GM19328 (cell line): ENCODE measurements around the gene TBC1D22A.

Experiments
- ATAC-seq: cut with Tn5 transposase; IDR thresholded peaks from one replicate; pipeline ENCODE4 v1.9.1; 2021; ENCODE audit warnings: mild to moderate bottlenecking, moderate library complexity; ENCODE audit not compliant: unreplicated experiment

TBC1D22A gene

GRCh38 chr22:46902436-46902835 lies 140.0 kb downstream of the TBC1D22A start:
- ATAC-seq: no peak

- ATAC-seq: no peak
Measured at GRCh38 chr22:46902998-46903916, 140.8 kb downstream of the TBC1D22A start.

GRCh38 chr22:46905415-46905814 lies 143.0 kb downstream of the TBC1D22A start:
- ATAC-seq: no peak

GRCh38 chr22:46905834-46906233 lies 143.4 kb downstream of the TBC1D22A start:
- ATAC-seq: no peak

GRCh38 chr22:46906326-46907045 lies 144.0 kb downstream of the TBC1D22A start:
- ATAC-seq: no peak

- ATAC-seq: no peak
Measured at GRCh38 chr22:46907241-46908215, 145.1 kb downstream of the TBC1D22A start.

- no peak for ATAC-seq
Measured at GRCh38 chr22:46908641-46909107, 146.2 kb downstream of the TBC1D22A start.

- no peak for ATAC-seq
Measured at GRCh38 chr22:46909237-46910030, 147.0 kb downstream of the TBC1D22A start.

- no peak for ATAC-seq
Measured at GRCh38 chr22:46910624-46911023, 148.2 kb downstream of the TBC1D22A start.

GRCh38 chr22:46911346-46911745 lies 148.9 kb downstream of the TBC1D22A start:
- ATAC-seq: no peak

GRCh38 chr22:46913351-46913750 lies 150.9 kb downstream of the TBC1D22A start:
- no peak for ATAC-seq

- ATAC-seq: no peak
Measured at GRCh38 chr22:46914481-46914880, 152.0 kb downstream of the TBC1D22A start.

- no peak for ATAC-seq
Measured at GRCh38 chr22:46914916-46915894, 152.8 kb downstream of the TBC1D22A start.

GRCh38 chr22:46915950-46916730 lies 153.7 kb downstream of the TBC1D22A start:
- no peak for ATAC-seq

GRCh38 chr22:46916886-46917770 lies 154.7 kb downstream of the TBC1D22A start:
- no peak for ATAC-seq

GRCh38 chr22:46917771-46918101 lies 155.3 kb downstream of the TBC1D22A start:
- ATAC-seq: no peak

GRCh38 chr22:46918197-46918596 lies 155.7 kb downstream of the TBC1D22A start:
- ATAC-seq: no peak
